Measurements from ENCODE around the gene BTBD2.

BTBD2 gene

DNA sequence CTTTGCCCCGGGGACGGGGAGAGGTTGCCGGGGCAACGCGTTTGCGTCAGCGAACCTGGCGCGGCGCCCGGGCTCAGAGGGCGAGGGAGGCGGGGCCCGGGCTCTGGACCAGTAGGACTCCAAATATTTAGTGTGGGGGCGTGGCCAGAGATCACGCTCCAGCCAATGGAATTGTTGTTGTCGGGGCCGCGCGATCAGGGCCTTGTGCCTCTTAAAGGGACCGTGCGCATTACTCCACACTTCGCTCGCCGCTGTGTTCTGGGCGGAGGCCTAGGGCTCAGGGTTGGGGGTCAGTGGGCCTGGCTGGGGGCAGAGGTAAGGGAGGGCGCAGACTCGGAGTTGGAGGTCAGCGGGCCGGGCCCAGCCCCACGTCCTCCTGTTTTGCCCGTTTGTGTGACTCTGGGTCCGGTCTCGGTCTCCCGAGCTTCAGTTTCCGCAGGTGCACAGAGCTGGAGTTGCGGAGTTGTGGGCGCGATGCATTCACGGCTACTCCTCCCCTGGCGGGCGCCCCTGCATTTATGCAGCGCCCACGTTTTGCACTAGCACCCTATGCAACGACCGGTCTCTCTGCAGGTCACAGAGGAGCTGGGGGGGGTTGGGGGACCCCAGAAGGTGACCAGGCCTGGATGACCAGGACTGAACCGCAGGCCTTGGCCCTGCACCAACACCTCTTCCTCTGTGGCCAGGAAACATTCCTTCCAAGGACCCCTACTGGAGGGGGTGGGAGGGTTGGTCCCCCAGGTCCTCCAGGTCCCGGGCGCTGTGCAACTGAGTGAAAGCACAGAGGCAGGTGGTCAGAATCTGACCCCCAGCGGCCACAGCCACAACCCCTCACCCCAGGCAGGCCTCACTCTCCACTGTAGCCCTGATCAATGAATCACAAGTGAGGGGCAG is 46.2 kb upstream of the BTBD2 start:
- Histone ChIP-seq H2AFZ (ENCODE audit: low read length) (peak overlapping the region; percentile 69), H3K4me1 (ENCODE audit: low read length) (peaks cover 17% of the 10 kb centered on the region)
- TF ChIP-seq, protein P1, sequence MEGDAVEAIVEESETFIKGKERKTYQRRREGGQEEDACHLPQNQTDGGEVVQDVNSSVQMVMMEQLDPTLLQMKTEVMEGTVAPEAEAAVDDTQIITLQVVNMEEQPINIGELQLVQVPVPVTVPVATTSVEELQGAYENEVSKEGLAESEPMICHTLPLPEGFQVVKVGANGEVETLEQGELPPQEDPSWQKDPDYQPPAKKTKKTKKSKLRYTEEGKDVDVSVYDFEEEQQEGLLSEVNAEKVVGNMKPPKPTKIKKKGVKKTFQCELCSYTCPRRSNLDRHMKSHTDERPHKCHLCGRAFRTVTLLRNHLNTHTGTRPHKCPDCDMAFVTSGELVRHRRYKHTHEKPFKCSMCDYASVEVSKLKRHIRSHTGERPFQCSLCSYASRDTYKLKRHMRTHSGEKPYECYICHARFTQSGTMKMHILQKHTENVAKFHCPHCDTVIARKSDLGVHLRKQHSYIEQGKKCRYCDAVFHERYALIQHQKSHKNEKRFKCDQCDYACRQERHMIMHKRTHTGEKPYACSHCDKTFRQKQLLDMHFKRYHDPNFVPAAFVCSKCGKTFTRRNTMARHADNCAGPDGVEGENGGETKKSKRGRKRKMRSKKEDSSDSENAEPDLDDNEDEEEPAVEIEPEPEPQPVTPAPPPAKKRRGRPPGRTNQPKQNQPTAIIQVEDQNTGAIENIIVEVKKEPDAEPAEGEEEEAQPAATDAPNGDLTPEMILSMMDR (IDR thresholded peaks at IDR 0.05; ENCODE audit: low read length) = peak; percentile 17; the same call in 1 of the 2 replicates
- TF ChIP-seq EZH2 (optimal IDR thresholded peaks at IDR 0.05; ENCODE audit: low read depth, low read length) = no peak

DNA sequence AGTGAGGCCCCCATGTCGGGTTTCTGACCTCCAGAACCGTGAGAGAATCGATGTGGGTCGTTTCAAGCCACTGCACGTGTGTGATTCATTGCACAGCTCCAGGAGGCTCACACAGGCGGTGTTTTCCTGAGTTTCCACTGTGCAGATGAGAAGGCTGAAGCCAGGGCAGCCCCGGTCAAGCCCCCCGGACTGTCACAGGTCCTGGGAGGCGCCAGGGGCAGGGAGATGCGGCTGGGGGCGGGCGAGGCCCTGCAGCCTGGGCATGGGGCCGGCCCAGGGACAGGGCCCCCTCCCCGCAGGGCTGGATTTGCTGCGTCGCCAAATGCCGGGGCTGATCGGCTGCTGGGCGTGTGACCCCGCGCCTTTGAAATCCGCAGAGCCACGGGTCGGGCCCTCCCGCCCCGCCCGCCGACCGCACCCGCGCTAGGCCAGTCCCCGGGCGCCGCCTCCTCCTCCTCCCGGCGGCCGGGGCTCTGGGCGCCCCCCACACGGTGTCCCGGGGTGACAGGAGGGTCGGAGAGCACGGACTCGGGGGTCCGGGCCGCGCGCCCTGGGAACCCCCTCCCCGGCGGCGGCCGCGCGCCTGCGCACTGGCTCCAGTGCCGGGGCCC is 45.5 kb upstream of the BTBD2 start:
- Histone ChIP-seq H2AFZ (ENCODE audit: low read length) (peak overlapping the region; percentile 17), H3K4me1 (ENCODE audit: low read length) (peaks cover 22% of the 10 kb centered on the region), H3K27ac (ENCODE audit: low read length) (peak overlapping the region; percentile 77), H3F3A (ENCODE audit: insufficient read depth, low read length) (peaks cover 23% of the 10 kb centered on the region), H3K4me3 (ENCODE audit: low read length) (peak overlapping the region; percentile 80), H3K79me2 (ENCODE audit: low read length) (peaks cover 17% of the 10 kb centered on the region), H3K36me3 (replicated peaks; ENCODE audit: insufficient read depth, low read length) (no peaks in the 10 kb centered on the region), H3K9me2 (replicated peaks; ENCODE audit: insufficient read depth, low read length) (no peaks in the 10 kb centered on the region), H3K9me3 (replicated peaks; ENCODE audit: insufficient read depth, low read length) (no peaks in the 10 kb centered on the region), H4K20me1 (ENCODE audit: insufficient read depth, low read length) (no peaks in the 10 kb centered on the region), H3K27me3 (replicated peaks; ENCODE audit: insufficient read depth, low read length) (no peaks in the 10 kb centered on the region), H3K9ac (ENCODE audit: low read length) (peak overlapping the region; percentile 83), H3K4me2 (ENCODE audit: low read depth, low read length) (peak overlapping the region; percentile 76)
- peak; percentile 80 for DNase-seq
- TF ChIP-seq EZH2phosphoT487 (IDR thresholded peaks at IDR 0.05; ENCODE audit: low read length) (no peak), EZH2 (optimal IDR thresholded peaks at IDR 0.05; ENCODE audit: low read depth, low read length) (no peak)
- TF ChIP-seq, protein P1 (IDR thresholded peaks at IDR 0.05; ENCODE audit: low read length) = no peak

More for the DNA sequence above, 46.2 kb upstream of the BTBD2 start:
- Histone ChIP-seq H3K9me2 (replicated peaks; ENCODE audit: insufficient read depth, low read length) (no peaks in the 10 kb centered on the region), H3K9me3 (replicated peaks; ENCODE audit: insufficient read depth, low read length) (no peaks in the 10 kb centered on the region), H3F3A (ENCODE audit: insufficient read depth, low read length) (peaks cover 23% of the 10 kb centered on the region), H3K9ac (ENCODE audit: low read length) (peak overlapping the region; percentile 83), H3K4me3 (ENCODE audit: low read length) (peak overlapping the region; percentile 82), H4K20me1 (ENCODE audit: insufficient read depth, low read length) (no peaks in the 10 kb centered on the region), H3K79me2 (ENCODE audit: low read length) (peaks cover 17% of the 10 kb centered on the region), H3K27ac (ENCODE audit: low read length) (peak overlapping the region; percentile 77), H3K27me3 (replicated peaks; ENCODE audit: insufficient read depth, low read length) (no peaks in the 10 kb centered on the region), H3K4me2 (ENCODE audit: low read depth, low read length) (peak overlapping the region; percentile 76), H3K36me3 (replicated peaks; ENCODE audit: insufficient read depth, low read length) (no peaks in the 10 kb centered on the region)
- DNase-seq = peak; percentile 100

DNA sequence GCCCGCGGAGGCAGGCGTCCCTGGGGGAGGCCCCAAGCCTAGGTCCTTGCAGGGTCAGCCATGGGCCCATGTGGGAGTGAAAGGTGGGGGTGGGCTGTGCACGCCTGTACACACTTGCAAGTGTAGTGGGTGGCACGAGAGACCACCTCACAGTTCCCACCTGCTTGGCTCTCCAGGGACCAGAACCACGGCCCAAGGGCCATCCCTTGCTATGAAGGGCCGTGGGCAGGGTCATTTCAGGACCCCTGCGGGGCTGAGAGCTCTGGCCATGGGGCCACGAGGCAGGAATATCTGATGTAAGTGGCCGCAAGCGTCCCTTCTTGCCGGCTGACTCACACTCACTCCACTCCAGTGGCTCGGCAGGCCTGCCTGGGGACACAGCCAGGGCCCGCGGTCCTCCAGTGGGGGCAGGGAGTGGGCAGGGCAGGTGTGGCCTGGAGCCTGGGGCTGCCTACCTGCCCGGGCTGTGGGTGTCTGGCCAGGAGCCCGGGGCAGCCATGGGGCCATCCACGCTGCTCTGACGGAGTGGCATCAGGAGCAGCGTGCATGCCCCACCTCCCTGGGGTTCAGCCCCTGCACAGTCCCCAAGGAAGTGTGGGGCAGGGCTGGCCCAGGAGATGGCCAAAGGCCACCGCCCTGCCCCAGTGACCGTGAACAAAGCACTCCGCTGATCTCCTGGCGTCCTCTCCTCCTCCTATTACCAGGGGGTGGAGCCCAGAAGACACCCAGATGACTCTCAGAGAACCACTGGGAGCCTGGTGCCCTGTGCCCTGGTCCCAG is 44.1 kb upstream of the BTBD2 start:
- H3K9ac ChIP-seq (ENCODE audit: low read length) = no peak overlapping the region
- peak overlapping the region; percentile 76; the same call in 1 of the 2 replicates for H3K4me2 ChIP-seq (ENCODE audit: low read depth, low read length)
- DNase-seq = no peak
- H3K79me2 ChIP-seq (ENCODE audit: low read length) = peaks cover 17% of the 10 kb centered on the region
- TF ChIP-seq EZH2 (optimal IDR thresholded peaks at IDR 0.05; ENCODE audit: low read depth, low read length) = no peak
- TF ChIP-seq, protein P1 (IDR thresholded peaks at IDR 0.05; ENCODE audit: low read length) = no peak
- TF ChIP-seq EZH2phosphoT487 (IDR thresholded peaks at IDR 0.05; ENCODE audit: low read length) = no peak
- no peaks in the 10 kb centered on the region for H3K9me2 ChIP-seq (replicated peaks; ENCODE audit: insufficient read depth, low read length)
- no peak overlapping the region for H2AFZ ChIP-seq (ENCODE audit: low read length)
- no peaks in the 10 kb centered on the region for H3K27me3 ChIP-seq (replicated peaks; ENCODE audit: insufficient read depth, low read length)
- H4K20me1 ChIP-seq (ENCODE audit: insufficient read depth, low read length) = no peaks in the 10 kb centered on the region
- H3K27ac ChIP-seq (ENCODE audit: low read length) = no peak overlapping the region; the same call in 1 of the 2 replicates
- H3K36me3 ChIP-seq (replicated peaks; ENCODE audit: insufficient read depth, low read length) = no peaks in the 10 kb centered on the region
- peaks cover 28% of the 10 kb centered on the region for H3K4me1 ChIP-seq (ENCODE audit: low read length)
- no peaks in the 10 kb centered on the region for H3K9me3 ChIP-seq (replicated peaks; ENCODE audit: insufficient read depth, low read length)
- H3K4me3 ChIP-seq (ENCODE audit: low read length) = no peak overlapping the region
- peaks cover 23% of the 10 kb centered on the region for H3F3A ChIP-seq (ENCODE audit: insufficient read depth, low read length)

All from MM.1S (cell line).